Eye (tissue), 1 donor: ENCODE measurements around the gene PLXNA4.
"Not testable (repeated sequence)": the region's sequence is repeated elsewhere in the genome, so short reads cannot be mapped to it uniquely, and the experiment has no call there.

Source experiments
- DNase-seq: peaks from one replicate; pipeline ENCODE4 v3.0.0-alpha.2; 2015

PLXNA4 gene

GRCh38 chr7:132575982-132576720, at the start of gene PLXNA4:
PLXNA4 (minus strand) TSS chr7:132576470; CDS start chr7:132508693, 67,777 bp downstream.
- DNase-seq: peak; percentile 68

DNA sequence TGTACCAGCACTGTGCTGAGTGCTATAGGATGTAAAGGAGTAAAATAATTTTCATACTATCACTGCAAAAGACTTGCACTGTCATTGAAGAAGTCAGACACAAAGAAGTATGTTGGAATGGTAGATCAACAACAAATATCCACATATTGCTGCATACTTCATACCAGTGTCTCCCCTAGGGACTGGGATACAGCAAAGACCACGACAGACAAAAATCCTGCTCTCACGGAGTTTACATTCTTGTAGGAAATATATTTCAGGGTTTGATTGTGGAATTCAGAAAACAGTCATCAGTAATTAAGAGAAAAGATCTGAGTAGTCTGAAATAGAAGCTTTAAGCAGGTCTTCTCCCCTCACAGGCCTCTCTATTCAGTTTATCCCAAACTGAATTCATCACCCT, 49.4 kb upstream of the PLXNA4 start:
- no peak for DNase-seq

DNA sequence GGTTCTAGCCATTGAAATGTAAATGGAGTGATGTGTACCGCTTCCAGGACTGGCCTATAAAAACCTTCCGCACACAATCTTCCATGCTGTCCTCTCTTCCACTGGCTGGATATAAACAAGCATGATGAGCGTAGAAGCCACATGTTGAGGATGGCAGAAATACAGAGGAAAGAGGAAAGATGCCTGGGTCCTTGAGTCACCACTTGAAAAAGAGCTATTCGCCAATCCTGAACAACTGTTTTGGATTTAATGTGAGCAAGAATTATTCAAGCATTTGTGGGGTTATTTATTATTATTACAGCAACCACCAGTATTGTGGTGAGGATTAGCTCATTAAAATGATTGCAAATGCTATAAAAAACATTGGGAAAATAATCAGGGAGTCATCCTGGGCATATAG, 45.8 kb upstream of the PLXNA4 start:
- no peak for DNase-seq

- DNase-seq: no peak
Observed at GRCh38 chr7:132619967-132620366, 43.7 kb upstream of the PLXNA4 start.

DNA sequence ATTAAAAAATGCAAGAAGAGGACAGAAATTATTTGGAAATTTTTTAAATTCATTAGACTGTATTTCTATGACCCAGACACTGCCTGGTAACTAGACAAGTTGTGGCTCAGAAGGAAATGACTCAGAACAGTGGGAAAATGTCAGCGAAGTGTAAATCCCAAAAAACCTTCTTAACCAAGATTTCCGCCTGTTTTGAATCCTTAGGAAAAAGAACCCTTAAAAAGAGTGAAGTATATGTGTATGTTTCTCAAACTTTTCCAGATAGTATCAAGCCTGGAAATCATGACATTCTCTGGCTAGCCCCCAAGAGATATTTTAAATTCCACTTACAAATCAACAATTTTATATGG, 42.7 kb upstream of the PLXNA4 start:
- no peak for DNase-seq

- no peak for DNase-seq
Observed at GRCh38 chr7:132618271-132618955, 42.1 kb upstream of the PLXNA4 start.

DNA sequence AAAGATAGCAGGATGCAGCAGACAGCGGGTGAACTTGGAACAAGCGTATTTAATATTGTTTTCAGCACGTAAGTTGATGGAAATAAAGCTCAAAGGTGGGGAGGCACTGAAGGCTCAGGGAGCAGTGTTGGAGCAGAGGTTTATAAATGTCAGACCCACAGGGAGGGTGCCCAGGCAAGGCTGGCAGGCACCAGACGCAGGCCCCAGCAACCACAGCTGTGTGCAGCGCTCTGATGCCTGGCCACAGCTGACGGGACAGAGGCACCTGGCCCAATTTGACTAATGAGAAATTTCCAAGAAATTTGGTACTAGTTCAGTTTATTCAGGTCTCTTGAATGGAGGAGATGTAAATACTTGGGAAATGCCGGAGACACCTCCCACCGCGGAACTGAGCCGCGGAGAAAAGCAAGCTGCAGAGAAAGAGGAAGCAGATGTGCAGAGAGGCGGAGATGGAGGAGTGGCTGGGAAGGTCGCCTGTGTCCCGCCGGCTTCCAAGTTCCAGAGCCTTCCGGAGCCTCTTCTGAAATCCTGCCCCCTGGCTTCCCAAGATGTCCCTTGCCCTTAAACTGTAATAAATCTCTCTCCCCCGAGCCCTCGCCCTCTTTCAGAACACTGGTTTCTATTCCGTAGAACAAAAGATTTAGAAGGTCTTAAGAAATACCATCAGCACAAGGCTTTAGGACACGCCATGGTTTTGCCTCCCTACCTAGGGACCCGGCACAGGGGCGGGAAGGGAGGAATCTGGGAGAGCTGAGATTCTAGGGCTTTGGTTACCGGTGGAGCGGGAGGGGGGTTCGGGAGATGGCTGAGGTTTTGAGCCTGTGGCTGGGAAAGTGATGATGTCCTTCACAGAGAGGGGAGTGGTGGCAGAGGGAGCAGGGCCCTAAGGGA, 38.4 kb upstream of the PLXNA4 start:
- peak; percentile 65 for DNase-seq

GRCh38 chr7:132613737-132614136, 37.5 kb upstream of the PLXNA4 start:
- no peak for DNase-seq

DNA sequence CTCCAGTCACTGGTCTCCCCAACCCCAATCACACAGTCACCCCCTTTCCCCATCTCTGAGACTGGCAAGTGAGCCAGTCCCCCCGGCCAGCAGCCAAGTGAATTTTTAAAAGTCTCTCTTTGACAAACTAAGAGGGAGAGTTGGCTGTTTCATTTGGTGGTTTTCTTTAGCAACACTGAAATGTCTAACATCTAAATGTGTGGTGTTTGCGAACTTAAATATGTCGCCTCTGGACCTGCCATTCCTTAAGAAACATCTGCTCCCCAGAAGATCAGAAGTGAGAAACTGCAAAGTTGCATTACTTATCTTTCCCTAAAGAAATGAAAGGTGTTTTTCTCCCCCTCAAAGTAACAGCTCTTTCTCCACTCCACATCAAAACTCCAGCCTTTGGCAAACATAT, 34.7 kb upstream of the PLXNA4 start:
- no peak for DNase-seq

GRCh38 chr7:132609906-132610520, 33.7 kb upstream of the PLXNA4 start:
- DNase-seq: no peak

GRCh38 chr7:132609222-132609621, 33.0 kb upstream of the PLXNA4 start:
- no peak for DNase-seq

GRCh38 chr7:132608523-132608922, 32.3 kb upstream of the PLXNA4 start:
- no peak for DNase-seq

GRCh38 chr7:132607656-132608055, 31.4 kb upstream of the PLXNA4 start:
- DNase-seq: no peak

- no peak for DNase-seq
Observed at GRCh38 chr7:132604121-132604520, 27.9 kb upstream of the PLXNA4 start.

GRCh38 chr7:132603220-132603833, 27.1 kb upstream of the PLXNA4 start:
- no peak for DNase-seq

- DNase-seq: no peak
Observed at GRCh38 chr7:132601783-132602182, 25.5 kb upstream of the PLXNA4 start.

DNA sequence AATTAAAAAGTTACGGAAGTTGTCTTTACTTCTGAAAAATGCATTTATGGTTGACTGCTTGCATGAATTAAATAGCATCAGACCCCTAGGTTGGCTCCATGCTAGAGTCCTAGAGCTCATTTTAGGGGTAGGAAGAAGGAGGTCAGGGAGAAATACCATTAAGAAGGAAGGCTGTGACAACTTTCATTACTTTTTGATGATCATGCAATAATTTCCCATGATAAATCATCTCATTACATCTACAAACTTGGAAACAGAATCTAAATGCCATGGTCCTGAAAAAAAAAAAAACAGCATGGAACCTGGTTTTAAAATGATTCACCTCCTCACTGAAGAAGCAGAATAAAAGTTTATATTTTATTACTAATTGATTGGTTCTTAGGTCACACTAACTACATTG, 20.3 kb upstream of the PLXNA4 start:
- DNase-seq: peak; percentile 37

GRCh38 chr7:132594741-132595140, 18.5 kb upstream of the PLXNA4 start:
- not testable (repeated sequence) for DNase-seq

DNA sequence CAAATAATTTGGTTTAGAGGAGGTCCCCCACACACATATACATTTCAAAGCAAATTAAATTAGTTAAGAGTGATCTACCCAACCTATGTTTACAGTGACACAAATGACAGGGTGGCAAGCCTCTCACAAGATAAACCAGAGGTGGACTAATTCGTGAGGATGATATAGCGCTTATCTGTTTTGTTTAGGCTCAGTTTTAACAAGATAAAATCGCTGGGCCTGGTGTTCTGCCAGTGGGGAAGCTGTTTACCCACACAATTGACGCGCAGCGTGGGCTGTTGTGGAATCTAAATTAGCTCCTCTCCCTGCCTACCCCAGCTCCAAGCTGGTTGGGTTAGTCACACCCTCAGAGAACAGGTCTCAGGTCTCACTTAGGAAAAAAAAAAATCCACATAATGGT, 16.7 kb upstream of the PLXNA4 start:
- no peak for DNase-seq

- DNase-seq: no peak
Observed at GRCh38 chr7:132592231-132592920, 16.1 kb upstream of the PLXNA4 start.

GRCh38 chr7:132590162-132590561, 13.9 kb upstream of the PLXNA4 start:
- DNase-seq: no peak

GRCh38 chr7:132588596-132588995, 12.3 kb upstream of the PLXNA4 start:
- DNase-seq: no peak
